Endothelial cell of umbilical vein (primary cell): Measurements from ENCODE around the gene KAZN. TPM values are rescaled to one million over a fixed set of nuclear protein-coding genes. Genes with fewer than 3 reads are reported as not detected.

Experiments
- BruUV-seq: library from RNA; stranded (reverse); fragments of 400-500 nt; replicated peaks from 2 replicates; lab custom pipeline; 2021; lab: Mats Ljungman, UMichigan
- CTCF ChIA-PET: fragments of 300-600, 350-600 bp; sonication (Branson Sonifier 250); formaldehyde crosslinking; loops from one replicate; lab custom pipeline; 2021; ENCODE audit warnings: antibody characterized with exemption, inconsistent platforms; lab: Charles Lee
- POLR2A ChIA-PET: fragments of 300-600, 350-600 bp; sonication (Branson Sonifier 250); formaldehyde crosslinking; loops from one replicate; lab custom pipeline; 2021; ENCODE audit warnings: antibody characterized with exemption, inconsistent platforms; lab: Charles Lee
- DNase-seq: peaks from one replicate; pipeline ENCODE4 v3.0.0-alpha.2; 2011; ENCODE audit warnings: low read depth, low spot score
- FAIRE-seq: peaks from 2 replicates; lab custom pipeline; 2011; peaks lifted over from hg19 to GRCh38; lab: Jason Lieb, UNC
- H2AFZ ChIP-seq: 2 replicates; pipeline ENCODE4 v1.6.0; 2012; ENCODE audit warnings: low read depth, low read length, control low read depth, inconsistent platforms
- H3K27ac ChIP-seq: 2 replicates; pipeline ENCODE4 v1.5.1; 2011; ENCODE audit warnings: low read depth, mild to moderate bottlenecking, control low read depth, low read length, moderate library complexity; ENCODE audit not compliant: insufficient read depth
- H3K27me3 ChIP-seq, 2 experiments: 2 replicates each; pipeline versions ENCODE4 v1.6.0 to v1.6.1; 2011; ENCODE audit warnings: low read length in 2 of 2, mixed read lengths in 1 of 2; ENCODE audit not compliant: control insufficient read depth in 2 of 2, insufficient read depth in 2 of 2
- H3K36me3 ChIP-seq, 2 experiments: 2 replicates in 1 of 2; 3 replicates in 1 of 2; pipeline ENCODE4 v1.5.1; 2011; ENCODE audit warnings: low read length in 2 of 2, mild to moderate bottlenecking in 1 of 2, moderate library complexity in 1 of 2; ENCODE audit not compliant: control insufficient read depth in 2 of 2, insufficient read depth in 2 of 2; ENCODE audit errors: extremely low read depth in 1 of 2
- H3K4me1 ChIP-seq: 3 replicates; pipeline ENCODE4 v1.5.1; 2011; ENCODE audit warnings: mild to moderate bottlenecking, low read length; ENCODE audit not compliant: control insufficient read depth, insufficient read depth; ENCODE audit errors: extremely low read depth
- H3K4me2 ChIP-seq: 2 replicates; pipeline ENCODE4 v1.6.1; 2011; ENCODE audit warnings: low read length, control low read depth, mixed read lengths; ENCODE audit not compliant: insufficient read depth
- H3K4me3 ChIP-seq, 3 experiments: fragments of 200-600 bp in 1 of 3; sonication (generic), shearing (Covaris generic) in 1 of 3; replicated peaks in 1 of 3; 2 replicates each; pipeline ENCODE4 v1.5.1; 2011 to 2016; ENCODE audit warnings: control low read depth in 3 of 3, low read length in 3 of 3, mild to moderate bottlenecking in 2 of 3, inconsistent platforms in 1 of 3, low read depth in 1 of 3, moderate library complexity in 1 of 3; ENCODE audit not compliant: insufficient read depth in 1 of 3
- H3K79me2 ChIP-seq: 2 replicates; pipeline ENCODE4 v1.6.0; 2012; ENCODE audit warnings: low read length, inconsistent platforms; ENCODE audit not compliant: control insufficient read depth, insufficient read depth
- H3K9ac ChIP-seq: replicated peaks from 2 replicates; pipeline ENCODE3; 2011; ENCODE audit warnings: low read length, control low read depth; ENCODE audit not compliant: insufficient read depth; ENCODE audit errors: extremely low read depth
- H3K9me1 ChIP-seq: replicated peaks from 3 replicates; pipeline ENCODE4 v1.6.0; 2011; ENCODE audit warnings: mild to moderate bottlenecking, low read length; ENCODE audit not compliant: control insufficient read depth, insufficient read depth; ENCODE audit errors: extremely low read depth
- H3K9me3 ChIP-seq: replicated peaks from 2 replicates; pipeline ENCODE4 v1.5.1; 2012; ENCODE audit warnings: low read length, inconsistent platforms; ENCODE audit not compliant: control insufficient read depth, insufficient read depth
- H4K20me1 ChIP-seq: replicated peaks from 2 replicates; pipeline ENCODE3; 2011; ENCODE audit warnings: mild to moderate bottlenecking, low read length; ENCODE audit not compliant: control insufficient read depth, insufficient read depth; ENCODE audit errors: extremely low read depth
- CTCF ChIP-seq, 2 donors: IDR thresholded peaks; 1 replicate in 1 of 2; 2 replicates in 1 of 2; pipeline ENCODE4 v1.5.1; 2011; ENCODE audit warnings: low read length in 2 of 2, mild to moderate bottlenecking in 2 of 2, moderate library complexity in 2 of 2, control low read depth in 1 of 2, inconsistent platforms in 1 of 2, low read depth in 1 of 2; ENCODE audit not compliant: insufficient read depth in 1 of 2; ENCODE audit errors: extremely low read depth in 1 of 2
- EZH2 ChIP-seq: IDR thresholded peaks from 2 replicates; pipeline ENCODE4 v1.6.1; 2012; ENCODE audit warnings: borderline replicate concordance, low read depth, mild to moderate bottlenecking, moderate library complexity, low read length, inconsistent platforms; ENCODE audit not compliant: severe bottlenecking
- FOS ChIP-seq: IDR thresholded peaks from 2 replicates; pipeline ENCODE4 v1.6.1; 2011; ENCODE audit warnings: mild to moderate bottlenecking, low read length, moderate library complexity, borderline replicate concordance; ENCODE audit not compliant: insufficient read depth
- GATA2 ChIP-seq: IDR thresholded peaks from 2 replicates; pipeline ENCODE4 v1.7.0; 2011; ENCODE audit warnings: low read depth, mild to moderate bottlenecking, moderate library complexity, mixed read lengths, low read length; ENCODE audit not compliant: insufficient read length, insufficient read depth
- JUN ChIP-seq: IDR thresholded peaks from 2 replicates; pipeline ENCODE4 v1.6.1; 2011; ENCODE audit warnings: borderline replicate concordance, low read depth; ENCODE audit not compliant: insufficient read length, insufficient read depth
- MAX ChIP-seq: IDR thresholded peaks from 2 replicates; pipeline ENCODE4 v1.6.1; 2011; ENCODE audit not compliant: insufficient read depth, insufficient read length
- MYC ChIP-seq: IDR thresholded peaks from one replicate; pipeline ENCODE4 v1.6.1; 2011; ENCODE audit warnings: mild to moderate bottlenecking, low read depth, low read length
- POLR2A ChIP-seq: IDR thresholded peaks from 2 replicates; pipeline ENCODE4 v1.6.1; 2012; ENCODE audit warnings: low read depth, mild to moderate bottlenecking, control low read depth, low read length
- POLR2AphosphoS5 ChIP-seq: IDR thresholded peaks from 2 replicates; pipeline ENCODE4 v1.6.1; 2012; ENCODE audit warnings: low read depth, mild to moderate bottlenecking, control low read depth, low read length, moderate library complexity; ENCODE audit not compliant: insufficient read depth
- dilution Hi-C: fragments of 300-500 bp; cut with MboI; formaldehyde crosslinking; loops from one replicate; pipeline ENCODE4 v1.15.0; 2019; ENCODE audit warnings: low sequenced_read_pairs; ENCODE audit not compliant: extremely low pct_ligation_motif_present
- intact Hi-C: fragments of 100-400 bp; cut with micrococcal nuclease; formaldehyde crosslinking; loops from one replicate; pipeline ENCODE4 v1.10.0; 2022
- polyA plus RNA-seq, 4 experiments: library from polyadenylated mRNA; depleted of rRNA in 3 of 4; stranded (reverse) in 3 of 4; unstranded in 1 of 4; fragments of >200 nt; gene quantifications; 2 replicates each; pipeline versions ENCODE4 v1.2.1 to v1.2.3, GENCODE V29; 2011 to 2012; ENCODE audit warnings: missing spikeins in 1 of 4
- total RNA-seq: library from RNA; stranded (reverse); gene quantifications from 2 replicates; pipeline ENCODE4 v1.2.3, GENCODE V29; 2021

KAZN gene
- total and polyA plus RNA-seq, 2 donors (not counting 3 experiments of a cell fraction or from before 2014, with no cell fraction given) = 1.6 to 5.8 TPM

GRCh38 chr1:14608308-14608707 is 9.8 kb downstream of the KAZN start:
- CTCF ChIA-PET = no interaction called here
- FAIRE-seq = no peak
- dilution Hi-C loops = no loop called here

More at GRCh38 chr1:14608308-14608707, 9.8 kb downstream of the KAZN start:
- Histone ChIP-seq H3K27ac (no peak overlapping the region), H2AFZ (no peak overlapping the region), H3K4me3 (no peak overlapping the region), H3K79me2 (no peaks in the 10 kb centered on the region), H3K27me3 (no peaks in the 10 kb centered on the region), H4K20me1 (no peaks in the 10 kb centered on the region), H3K9me3 (no peaks in the 10 kb centered on the region), H3K36me3 (no peaks in the 10 kb centered on the region), H3K4me2 (no peak overlapping the region), H3K4me1 (no peaks in the 10 kb centered on the region), H3K9me1 (no peaks in the 10 kb centered on the region), H3K9ac (no peak overlapping the region)
- DNase-seq = no peak
- POLR2A ChIA-PET = no interaction called here
- TF ChIP-seq POLR2A (no peak), JUN (no peak), MAX (no peak), FOS (no peak), GATA2 (no peak), EZH2 (no peak), CTCF (IDR thresholded peaks at IDR 0.05; ENCODE audit: extremely low read depth in 1 of 2, insufficient read depth in 1 of 2, low read depth in 1 of 2, low read length in 2 of 2) (no peak), POLR2AphosphoS5 (no peak), MYC (no peak)
- intact Hi-C loops = no loop called here
- BruUV-seq = no TSS peak
